ENCODE results near the gene APAF1.

APAF1 gene

DNA sequence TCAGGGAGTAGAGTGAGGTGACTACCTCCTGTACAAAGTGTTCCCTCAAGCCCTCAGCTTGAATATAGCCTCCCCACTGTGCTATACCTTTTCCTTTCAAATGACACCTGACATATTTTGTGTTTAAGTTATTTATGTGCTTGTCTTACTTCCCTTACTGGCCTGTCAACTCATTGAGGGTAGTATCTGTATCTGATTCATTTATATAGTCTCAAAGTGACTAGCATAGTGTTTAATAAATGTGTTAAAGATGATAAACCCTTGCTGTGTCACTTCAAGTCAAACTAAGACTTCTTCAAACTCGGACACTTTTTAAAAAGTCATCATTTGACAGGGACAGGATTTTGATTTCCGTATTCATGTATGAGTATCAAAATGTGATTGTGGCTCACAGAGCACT, 52.1 kb downstream of the APAF1 start:
- ChIA-PET CTCF (no interaction called here), POLR2A (no interaction called here)
- TF ChIP-seq CTBP1 (IDR thresholded peaks at IDR 0.05; ENCODE audit: borderline replicate concordance) (no peak), LEF1 (IDR thresholded peaks at IDR 0.05; ENCODE audit: borderline replicate concordance) (no peak), BHLHE40 (IDR thresholded peaks at IDR 0.05; ENCODE audit: borderline replicate concordance) (no peak), FOXA1 (IDR thresholded peaks at IDR 0.05) (no peak), L3MBTL2 (conservative IDR thresholded peaks at IDR 0.05) (no peak), TARDBP (IDR thresholded peaks at IDR 0.05) (no peak), ZNF384 (IDR thresholded peaks at IDR 0.05) (no peak), ARNT (IDR thresholded peaks at IDR 0.05) (no peak), SP1 (IDR thresholded peaks at IDR 0.05) (no peak), FOXM1 (IDR thresholded peaks at IDR 0.05; ENCODE audit: borderline replicate concordance) (no peak), NFRKB (IDR thresholded peaks at IDR 0.05) (no peak), FOXK2 (IDR thresholded peaks at IDR 0.05) (no peak), HDGF (IDR thresholded peaks at IDR 0.05; ENCODE audit: borderline replicate concordance) (no peak), SUZ12 (IDR thresholded peaks at IDR 0.05) (no peak), ELF4 (IDR thresholded peaks at IDR 0.05) (no peak), PKNOX1 (IDR thresholded peaks at IDR 0.05) (no peak)
- no peak for DNase-seq (ENCODE audit: extremely low spot score)

DNA sequence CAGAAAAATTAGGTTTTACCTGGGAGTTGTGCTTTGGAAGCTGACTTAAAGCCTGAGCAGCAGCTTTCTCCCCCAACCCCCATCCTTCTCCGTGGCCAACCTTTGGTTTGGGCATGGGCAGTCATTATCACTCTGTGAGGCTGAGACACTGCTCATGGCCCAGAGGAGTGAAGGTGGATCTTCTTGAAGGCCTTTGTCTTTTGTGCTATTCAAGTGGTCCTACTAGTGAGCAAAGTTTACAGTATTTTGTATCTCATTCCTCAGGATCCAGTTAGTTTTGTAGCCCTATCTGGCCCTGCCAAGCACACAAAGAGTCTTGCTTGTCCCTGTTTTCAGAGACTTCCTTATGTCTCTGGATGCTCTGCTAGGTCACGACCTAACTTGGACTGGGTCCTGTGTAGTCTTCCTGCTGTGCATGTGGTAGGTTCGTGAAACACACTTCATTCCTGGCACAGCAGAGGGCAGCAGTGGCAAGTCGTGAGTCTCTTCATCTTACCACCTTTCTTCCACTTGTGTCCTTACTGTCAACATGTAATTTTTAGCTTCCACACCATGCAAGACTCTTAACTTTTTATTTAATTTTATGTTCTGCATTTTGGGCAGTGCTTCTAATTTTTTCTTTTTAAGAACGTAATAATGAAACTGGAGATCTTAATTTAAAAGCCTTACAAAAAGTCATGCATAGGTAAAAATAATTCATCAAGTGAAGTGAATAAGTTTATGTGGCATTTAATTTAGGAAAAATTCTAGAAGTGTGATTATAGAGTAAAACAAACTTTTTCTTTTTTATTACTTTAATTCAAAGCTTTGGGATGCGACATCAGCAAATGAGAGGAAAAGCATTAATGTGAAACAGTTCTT, 53.7 kb downstream of the APAF1 start:
- ChIA-PET POLR2A (no interaction called here), CTCF (interaction anchor here (0.6 to 0.8 kb wide), 3 partner anchors 12 to 300 kb away, joined by 3 to 4 read pairs (median 4); no protein-coding TSS in a partner anchor)
- no peak for TF ChIP-seq SP1 (IDR thresholded peaks at IDR 0.05)
- TF ChIP-seq PKNOX1 (IDR thresholded peaks at IDR 0.05), result no peak
- TF ChIP-seq BHLHE40 (IDR thresholded peaks at IDR 0.05; ENCODE audit: borderline replicate concordance), result no peak
- TF ChIP-seq FOXK2 (IDR thresholded peaks at IDR 0.05), result no peak
- no peak for TF ChIP-seq ELF4 (IDR thresholded peaks at IDR 0.05)
- TF ChIP-seq CTBP1 (IDR thresholded peaks at IDR 0.05; ENCODE audit: borderline replicate concordance), result no peak
- TF ChIP-seq ZNF384 (IDR thresholded peaks at IDR 0.05), result no peak
- TF ChIP-seq HDGF (IDR thresholded peaks at IDR 0.05; ENCODE audit: borderline replicate concordance), result no peak
- TF ChIP-seq TARDBP (IDR thresholded peaks at IDR 0.05), result no peak
- TF ChIP-seq FOXM1 (IDR thresholded peaks at IDR 0.05; ENCODE audit: borderline replicate concordance), result no peak
- TF ChIP-seq L3MBTL2 (conservative IDR thresholded peaks at IDR 0.05), result no peak
- TF ChIP-seq NFRKB (IDR thresholded peaks at IDR 0.05), result no peak
- no peak for TF ChIP-seq LEF1 (IDR thresholded peaks at IDR 0.05; ENCODE audit: borderline replicate concordance)
- no peak for TF ChIP-seq ARNT (IDR thresholded peaks at IDR 0.05)
- no peak for TF ChIP-seq FOXA1 (IDR thresholded peaks at IDR 0.05)
- no peak for TF ChIP-seq SUZ12 (IDR thresholded peaks at IDR 0.05)
- DNase-seq (ENCODE audit: extremely low spot score), result peak; percentile 62

DNA sequence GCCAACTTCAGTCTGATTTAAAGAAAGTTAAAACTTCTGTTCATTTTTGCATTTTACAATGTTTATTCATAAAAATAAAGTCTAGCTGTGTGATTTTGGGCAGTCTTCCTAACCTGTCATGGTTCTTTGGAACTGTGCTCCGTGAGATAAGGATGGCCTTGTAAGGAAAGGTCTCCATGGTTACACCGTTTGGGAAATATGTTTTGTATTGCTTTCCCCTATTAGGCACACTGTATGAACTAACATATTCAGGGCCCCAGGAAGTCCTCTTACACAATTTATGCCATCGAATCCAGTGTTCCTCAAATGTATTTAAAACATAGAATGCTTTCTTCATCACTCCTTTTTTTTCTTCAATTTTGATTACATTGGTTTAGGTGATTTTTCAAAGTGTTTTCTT, 54.5 kb downstream of the APAF1 start:
- ChIA-PET CTCF (interaction anchor here (0.6 to 0.8 kb wide), 4 partner anchors 11 to 299 kb away, joined by 3 to 4 read pairs (median 4); no protein-coding TSS in a partner anchor), POLR2A (no interaction called here)
- no peak for DNase-seq (ENCODE audit: extremely low spot score)
- TF ChIP-seq ZNF384 (IDR thresholded peaks at IDR 0.05) (no peak), FOXM1 (IDR thresholded peaks at IDR 0.05; ENCODE audit: borderline replicate concordance) (no peak), FOXA1 (IDR thresholded peaks at IDR 0.05) (no peak), TARDBP (IDR thresholded peaks at IDR 0.05) (no peak), SP1 (IDR thresholded peaks at IDR 0.05) (no peak), ELF4 (IDR thresholded peaks at IDR 0.05) (no peak), L3MBTL2 (conservative IDR thresholded peaks at IDR 0.05) (no peak), PKNOX1 (IDR thresholded peaks at IDR 0.05) (no peak), HDGF (IDR thresholded peaks at IDR 0.05; ENCODE audit: borderline replicate concordance) (no peak), NFRKB (IDR thresholded peaks at IDR 0.05) (no peak), ARNT (IDR thresholded peaks at IDR 0.05) (no peak), FOXK2 (IDR thresholded peaks at IDR 0.05) (no peak)

DNA sequence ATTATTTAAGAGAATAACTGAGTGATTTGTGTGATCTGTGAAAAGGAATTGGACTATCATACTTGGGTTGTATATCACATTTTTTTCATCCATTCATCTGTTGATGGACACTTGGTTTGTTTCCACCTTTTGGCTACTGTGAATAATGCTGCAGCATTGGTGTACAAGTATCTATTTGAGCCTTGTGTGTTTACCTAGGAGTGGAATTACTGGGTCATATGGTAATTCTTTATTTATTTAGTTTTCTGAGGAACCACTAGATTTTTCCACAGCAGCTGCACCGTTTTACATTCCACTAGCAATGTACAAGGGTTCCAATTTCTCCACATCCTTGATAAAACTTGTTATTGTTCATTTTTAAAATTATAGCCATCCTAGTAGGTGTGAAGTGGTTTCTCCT, 56.1 kb downstream of the APAF1 start:
- CTCF ChIA-PET, result no interaction called here
- TF ChIP-seq FOXK2 (IDR thresholded peaks at IDR 0.05), result no peak
- DNase-seq (ENCODE audit: extremely low spot score), result no peak
- POLR2A ChIA-PET, result no interaction called here

- POLR2A ChIA-PET, result no interaction called here
- no peak for DNase-seq (ENCODE audit: extremely low spot score)
- TF ChIP-seq PKNOX1 (IDR thresholded peaks at IDR 0.05) (no peak), BHLHE40 (IDR thresholded peaks at IDR 0.05; ENCODE audit: borderline replicate concordance) (no peak), FOXM1 (IDR thresholded peaks at IDR 0.05; ENCODE audit: borderline replicate concordance) (no peak), ELF4 (IDR thresholded peaks at IDR 0.05) (no peak), ZNF384 (IDR thresholded peaks at IDR 0.05) (no peak), SUZ12 (IDR thresholded peaks at IDR 0.05) (no peak), NFRKB (IDR thresholded peaks at IDR 0.05) (no peak), SP1 (IDR thresholded peaks at IDR 0.05) (no peak), FOXK2 (IDR thresholded peaks at IDR 0.05) (no peak), ARNT (IDR thresholded peaks at IDR 0.05) (no peak), TARDBP (IDR thresholded peaks at IDR 0.05) (no peak), HDGF (IDR thresholded peaks at IDR 0.05; ENCODE audit: borderline replicate concordance) (no peak), L3MBTL2 (conservative IDR thresholded peaks at IDR 0.05) (no peak)
- CTCF ChIA-PET, result interaction anchor here (0.6 kb wide), 1 partner anchor 14 kb away, joined by 6 read pairs; no protein-coding TSS in a partner anchor
Measured at GRCh38 chr12:98709022-98709421, 63.9 kb downstream of the APAF1 start.
